GM12891 (cell line): ENCODE measurements around the gene THSD4.

Experiments used
- POLR2A ChIP-seq: IDR thresholded peaks from 2 replicates; pipeline ENCODE4 v1.6.1; 2011; ENCODE audit warnings: low read depth, low read length, control low read depth
- POLR2AphosphoS5 ChIP-seq: IDR thresholded peaks from 2 replicates; pipeline ENCODE4 v1.6.1; 2011; ENCODE audit warnings: low read depth, low read length, control low read depth
- POU2F2 ChIP-seq: IDR thresholded peaks from 2 replicates; pipeline ENCODE4 v1.6.1; 2011; ENCODE audit warnings: low read depth, mild to moderate bottlenecking, control low read depth, low read length, moderate library complexity

DNA sequence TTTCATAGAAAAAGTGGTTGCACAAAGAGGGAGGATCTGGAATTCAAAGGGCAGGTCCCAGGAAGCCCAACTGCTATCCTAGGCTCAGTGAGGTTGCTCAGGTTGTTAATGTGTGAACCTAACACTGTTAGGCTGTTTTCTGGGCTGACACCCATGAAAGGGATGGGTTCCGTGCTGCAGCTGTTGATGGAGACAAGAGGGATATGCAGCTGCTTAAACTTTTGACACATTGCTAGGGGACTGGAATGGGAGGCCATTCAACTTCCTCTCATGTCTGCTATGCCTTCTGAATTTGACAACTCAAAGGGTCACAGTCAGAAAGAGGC lies 497.1 kb downstream of the THSD4 start:
- TF ChIP-seq POLR2AphosphoS5 (no peak), POLR2A (no peak), POU2F2 (no peak)
